Amniotic epithelial cell (primary cell): ENCODE results near the gene SGTA.
A peak's percentile ranks its signal among the peaks of the same experiment; 100 is the strongest.
"Not testable (repeated sequence)": the region's sequence is repeated elsewhere in the genome, so short reads cannot be mapped to it uniquely, and the experiment has no call there.

Experiments used
- DNase-seq: peaks from one replicate; pipeline ENCODE4 v3.0.0-alpha.2; 2010; ENCODE audit warnings: low read depth

Gene SGTA

DNA sequence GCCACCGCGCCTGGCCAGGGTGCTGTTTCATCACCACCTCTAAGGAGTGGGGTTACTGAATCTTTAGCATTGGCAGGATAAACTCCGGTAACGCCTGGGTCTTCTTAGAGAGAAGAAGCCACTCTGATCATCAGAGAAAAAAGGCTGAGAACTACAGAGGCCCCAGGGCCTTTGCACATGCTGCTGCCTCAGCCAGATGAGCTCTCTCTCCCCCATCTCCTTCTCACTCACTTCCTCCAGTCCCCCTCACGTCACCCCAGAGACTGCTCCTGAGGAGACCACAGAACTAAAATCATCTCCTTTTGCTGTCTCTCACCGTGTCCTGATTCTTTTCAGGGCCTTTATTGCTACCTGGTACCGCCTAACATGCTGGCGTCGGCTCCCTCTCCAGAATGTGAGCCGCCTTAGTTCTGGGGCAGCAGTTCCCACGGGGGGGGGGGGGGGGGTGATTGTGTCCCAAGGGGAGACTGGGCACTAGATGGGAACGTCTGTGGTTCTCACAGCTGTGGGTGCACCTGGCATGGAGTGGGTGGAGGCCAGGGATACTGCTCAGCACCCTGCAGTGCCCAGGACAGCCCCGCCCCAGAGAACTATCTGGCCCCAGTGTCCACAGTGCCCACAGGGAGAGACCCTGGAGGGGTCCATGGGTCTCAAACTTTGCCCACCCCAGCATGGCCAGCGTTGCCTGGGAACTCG, 56.8 kb downstream of the SGTA start:
- no peak for DNase-seq

GRCh38 chr19:2724148-2724557, 58.9 kb downstream of the SGTA start:
- no peak for DNase-seq

DNA sequence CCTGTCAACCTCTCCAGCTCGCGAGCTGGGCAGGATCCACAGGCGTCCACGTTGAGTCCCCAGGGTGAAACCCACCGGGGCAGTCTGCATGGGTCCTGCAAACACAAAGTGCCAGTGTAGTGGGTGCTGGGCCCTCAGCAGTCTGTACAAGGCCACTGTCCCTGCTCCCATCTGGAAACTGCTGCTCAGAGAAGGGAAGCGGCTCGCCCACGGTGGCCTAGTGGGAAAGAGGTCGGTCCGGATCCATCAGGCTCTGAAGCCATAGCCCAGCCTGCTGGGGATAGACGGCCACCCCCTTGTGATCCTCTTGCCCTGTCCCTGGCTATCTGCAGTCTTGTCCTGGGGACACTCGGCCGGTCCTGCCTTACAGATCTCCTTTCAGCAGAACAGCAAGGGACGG, 59.3 kb downstream of the SGTA start:
- no peak for DNase-seq

DNA sequence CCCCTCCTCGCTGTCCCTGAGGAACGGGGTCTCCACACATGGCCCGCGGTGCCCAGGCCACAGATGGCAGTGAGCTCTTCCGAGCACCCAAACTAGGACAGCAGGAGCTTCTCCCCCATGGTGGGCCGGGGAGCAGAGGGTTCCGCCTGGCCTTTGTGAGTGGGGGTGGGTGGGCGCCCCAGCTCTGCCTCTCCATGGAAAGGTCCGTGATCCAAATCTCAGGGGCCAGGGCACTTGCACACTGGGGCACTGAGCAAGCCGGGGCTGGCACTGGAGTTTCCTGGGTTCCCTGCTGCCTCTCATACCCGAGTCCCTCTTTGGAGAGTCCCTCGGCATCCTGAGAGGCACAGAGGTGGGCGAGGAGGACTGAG, 59.7 kb downstream of the SGTA start:
- DNase-seq: no peak

DNA sequence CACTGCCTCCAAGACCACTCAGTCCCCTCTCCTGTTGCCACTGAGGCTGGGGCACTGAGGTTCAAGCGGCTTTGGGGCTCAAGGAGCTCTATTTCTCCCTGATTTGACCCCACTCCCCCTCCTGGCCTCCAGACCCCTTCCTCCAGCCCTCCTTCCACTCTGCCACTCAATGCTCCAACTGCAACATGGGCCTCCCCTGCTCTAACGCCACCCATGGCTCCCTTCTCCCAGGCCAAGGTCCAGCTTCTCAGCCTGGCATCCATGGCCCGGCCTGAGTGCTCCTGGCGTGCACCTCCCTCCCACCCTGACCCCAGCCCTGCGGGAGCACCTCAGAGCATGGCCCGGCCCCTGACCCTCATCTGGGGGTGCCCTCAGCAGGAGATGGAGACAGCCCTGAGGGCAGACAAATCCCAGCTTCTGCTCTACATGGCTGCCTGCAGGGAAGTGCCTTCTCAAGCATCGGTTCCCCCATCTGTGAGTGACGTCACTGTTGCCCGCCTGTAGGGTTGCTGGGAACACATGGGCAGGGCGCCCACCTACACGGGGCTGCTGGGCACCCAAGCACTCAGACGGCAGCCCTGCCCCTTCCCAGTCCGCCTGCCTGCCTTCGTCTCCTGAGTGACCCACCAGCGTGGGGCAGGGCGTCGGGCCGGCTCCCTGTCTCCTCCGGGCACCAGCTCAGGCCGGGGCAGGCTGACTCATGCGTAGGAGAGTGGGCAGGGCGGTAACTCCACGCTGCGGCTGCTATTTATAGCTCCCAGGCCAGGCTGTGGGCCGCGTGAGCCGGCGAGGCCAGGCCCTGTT, 60.3 kb downstream of the SGTA start:
- peak; percentile 89 for DNase-seq

GRCh38 chr19:2721570-2722540, 61.2 kb downstream of the SGTA start:
- DNase-seq: no peak

- DNase-seq: no peak
These were observed 62.1 kb downstream of the SGTA start, which contains the start of gene DIRAS1 for GRCh38 chr19:2720777-2721569. Gene DIRAS1 (minus strand): TSS chr19:2721372. CDS start chr19:2717806, 3,566 bp downstream.

GRCh38 chr19:2719920-2720776, 62.9 kb downstream of the SGTA start:
- DNase-seq: no peak

- no peak for DNase-seq
These were observed 63.8 kb downstream of the SGTA start for GRCh38 chr19:2719232-2719735.

DNA sequence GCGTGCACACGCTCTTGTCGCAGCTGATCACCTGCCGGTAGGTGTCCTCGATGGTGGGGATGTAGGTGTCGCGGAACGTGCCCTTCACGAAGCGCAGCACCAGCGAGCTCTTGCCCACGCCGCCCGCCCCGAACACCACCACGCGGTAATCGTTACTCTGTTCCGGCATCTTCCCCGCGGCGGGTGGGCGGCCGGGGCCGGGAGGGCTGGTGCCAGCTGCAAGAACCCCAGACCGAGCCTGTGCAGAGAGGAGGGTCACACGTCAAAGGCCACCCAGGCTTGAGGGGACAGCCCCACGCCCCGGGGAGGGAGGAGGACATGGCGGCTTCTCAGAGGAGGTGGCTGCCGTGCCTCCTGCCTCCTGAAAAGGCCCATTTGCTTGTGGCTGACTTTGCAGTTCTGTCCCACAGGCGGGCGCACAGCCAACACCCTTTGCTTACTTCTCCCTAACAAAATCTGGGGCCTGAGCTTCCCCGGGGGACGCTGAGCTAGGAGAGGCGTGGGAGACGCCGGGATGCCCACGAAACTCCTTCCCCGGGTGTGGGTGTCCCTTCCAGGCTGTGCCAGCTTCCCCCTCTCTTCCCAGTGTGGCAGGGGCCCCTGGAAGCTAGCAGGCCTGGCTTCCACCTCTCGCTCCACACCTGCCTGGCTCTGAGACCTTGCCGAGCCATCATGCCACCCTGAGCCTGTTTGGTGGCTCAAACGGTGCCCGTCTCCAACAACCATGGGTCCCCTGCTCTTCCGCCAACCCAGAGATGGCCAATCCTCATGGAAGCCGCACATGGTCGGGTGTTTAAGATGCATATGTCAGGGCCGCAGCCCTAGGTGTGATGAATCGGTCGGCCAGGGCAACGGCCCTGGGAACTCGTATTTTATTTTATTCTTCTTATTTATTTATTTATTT, 65.2 kb downstream of the SGTA start:
- DNase-seq: no peak

GRCh38 chr19:2716722-2717637, 66.1 kb downstream of the SGTA start:
- DNase-seq: no peak

GRCh38 chr19:2716275-2716650, 66.8 kb downstream of the SGTA start:
- DNase-seq: no peak

- no peak for DNase-seq
These were observed 67.4 kb downstream of the SGTA start for GRCh38 chr19:2715470-2716274.

DNA sequence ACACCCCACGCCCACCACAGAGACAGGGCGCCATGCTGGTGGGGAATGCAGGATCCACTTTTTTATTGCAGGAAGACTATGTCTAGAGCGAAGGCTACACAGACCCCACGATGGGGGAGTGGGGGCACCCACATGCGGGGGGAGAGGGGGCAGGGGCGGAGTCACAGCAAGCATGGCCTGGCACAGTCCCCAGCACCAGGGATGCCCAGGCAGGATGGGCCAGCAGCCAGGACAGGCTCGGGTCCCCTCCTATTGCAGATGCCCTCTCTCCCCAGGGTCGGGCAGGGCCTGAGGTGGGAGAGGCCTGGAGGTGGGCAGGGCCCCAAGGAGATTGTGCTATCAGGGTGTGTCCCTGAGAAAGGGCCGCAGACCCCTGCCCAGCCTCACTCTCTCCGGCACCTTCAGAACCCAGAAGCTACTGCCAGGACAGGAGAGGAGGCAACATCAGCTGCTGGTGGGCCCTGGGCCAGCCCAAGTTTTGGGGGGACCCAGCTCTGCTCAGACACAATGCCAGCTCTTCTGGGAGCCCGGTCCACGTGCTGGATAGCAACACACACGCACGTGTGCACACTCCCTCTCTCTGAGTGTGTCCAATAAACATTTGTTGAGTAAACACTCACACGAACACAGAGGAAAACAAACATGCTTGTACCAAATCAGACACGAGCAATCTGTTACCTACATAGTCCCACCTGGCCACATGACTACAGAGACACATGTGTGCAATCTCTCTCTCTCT, 68.4 kb downstream of the SGTA start:
- DNase-seq: no peak

GRCh38 chr19:2714102-2714501, 69.0 kb downstream of the SGTA start:
- not testable (repeated sequence) for DNase-seq

DNA sequence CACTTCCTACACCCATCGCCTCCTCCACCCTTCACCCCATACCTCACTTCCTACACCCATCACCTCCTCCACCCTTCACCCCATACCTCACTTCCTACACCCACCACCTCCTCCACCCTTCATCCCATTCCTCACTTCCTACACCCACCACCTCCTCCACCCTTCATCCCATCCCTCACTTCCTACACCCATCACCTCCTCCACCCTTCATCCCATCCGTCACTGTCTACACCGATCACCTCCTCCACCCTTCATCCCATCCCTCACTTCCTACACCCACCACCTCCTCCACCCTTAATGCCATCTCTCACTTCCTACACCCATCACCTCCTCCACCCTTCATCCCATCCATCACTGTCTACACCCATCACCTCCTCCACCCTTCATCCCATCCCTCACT, 69.9 kb downstream of the SGTA start:
- DNase-seq: not testable (repeated sequence)

DNA sequence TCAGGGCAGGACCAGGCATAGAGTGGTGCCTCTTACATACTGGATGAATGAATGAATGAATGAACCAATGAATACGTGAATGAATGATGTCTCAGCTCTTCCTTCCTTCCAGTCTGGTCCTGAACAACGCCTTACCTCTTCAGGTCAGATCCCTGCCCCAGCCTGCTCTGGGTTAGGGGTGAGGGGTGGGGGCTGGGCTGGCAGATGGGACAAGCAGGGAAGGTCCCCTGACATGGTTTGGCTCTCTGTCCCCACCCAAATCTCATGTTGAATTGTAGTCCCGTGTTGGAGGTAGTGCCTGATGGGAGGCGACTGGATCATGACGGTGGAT, 71.2 kb downstream of the SGTA start:
- no peak for DNase-seq
